ACC112 (cell line): Measurements from ENCODE around the gene ZNF205.
"Not testable (repeated sequence)": the region's sequence is repeated elsewhere in the genome, so short reads cannot be mapped to it uniquely, and the experiment has no call there.

Source experiments
- H2AFZ ChIP-seq: fragments of 200-600 bp; sonication (generic); one replicate; pipeline ENCODE4 v1.6.0; 2017; ENCODE audit warnings: antibody characterized with exemption, low read length; ENCODE audit not compliant: unreplicated experiment
- H3K27ac ChIP-seq: fragments of 200-600 bp; sonication (generic); 2 replicates; pipeline ENCODE4 v1.5.1; 2014; ENCODE audit warnings: low read depth, mild to moderate bottlenecking, antibody characterized with exemption, low read length, moderate library complexity
- H3K27me3 ChIP-seq: fragments of 200-600 bp; sonication (generic); 2 replicates; pipeline ENCODE4 v1.6.1; 2014; ENCODE audit warnings: mild to moderate bottlenecking, antibody characterized with exemption, low read length, moderate library complexity, mixed read lengths; ENCODE audit not compliant: insufficient read depth
- H3K36me3 ChIP-seq: fragments of 200-600 bp; sonication (generic); 2 replicates; pipeline ENCODE4 v1.6.1; 2016; ENCODE audit warnings: mild to moderate bottlenecking, antibody characterized with exemption, low read length, moderate library complexity, mixed read lengths; ENCODE audit not compliant: insufficient read depth
- H3K4me1 ChIP-seq: fragments of 200-600 bp; sonication (generic); one replicate; pipeline ENCODE4 v1.6.1; 2016; ENCODE audit warnings: low read length, mixed read lengths; ENCODE audit not compliant: insufficient read depth, unreplicated experiment, control insufficient read depth
- H3K4me3 ChIP-seq: fragments of 200-600 bp; sonication (generic); 2 replicates; pipeline ENCODE4 v1.5.1; 2014; ENCODE audit warnings: mild to moderate bottlenecking, low read depth, low read length
- H3K79me2 ChIP-seq: fragments of 200-600 bp; sonication (generic); one replicate; pipeline ENCODE4 v1.6.0; 2016; ENCODE audit warnings: low read length; ENCODE audit not compliant: control insufficient read depth, unreplicated experiment, insufficient read depth

Gene ZNF205

DNA sequence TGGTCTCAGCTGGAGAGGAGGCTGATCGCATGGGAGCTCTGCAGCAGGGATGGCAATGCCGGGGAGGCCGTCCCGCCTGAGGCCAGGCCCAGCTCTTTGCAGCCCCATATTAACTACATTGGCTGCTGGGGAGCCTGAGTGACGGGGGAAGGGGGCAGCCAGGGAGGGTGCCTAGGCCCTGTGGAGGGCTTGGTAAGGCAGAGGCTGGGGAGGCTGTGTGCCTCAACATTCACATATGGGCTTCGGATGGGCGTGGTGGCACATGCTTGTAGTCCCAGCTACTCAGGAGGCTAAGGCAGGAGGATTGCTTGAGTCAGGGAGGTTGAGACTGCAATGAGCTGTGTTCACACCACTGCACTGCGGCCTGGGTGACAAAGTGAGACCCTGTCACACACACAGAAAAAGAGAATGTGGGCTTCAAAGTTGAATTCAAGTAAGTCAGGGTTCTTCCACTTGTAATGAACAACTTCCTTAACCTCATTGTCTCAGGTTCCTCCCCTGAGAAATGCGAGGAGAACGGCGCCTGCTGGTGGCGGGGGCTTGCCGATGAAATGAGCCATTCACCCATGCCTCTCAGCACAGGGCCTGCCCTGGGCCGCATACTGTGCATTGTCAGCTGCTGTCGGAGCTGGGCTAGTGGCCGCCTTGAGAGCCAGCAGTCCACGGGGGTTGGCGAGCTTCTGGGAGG is 39.7 kb upstream of the ZNF205 start:
- peaks cover 20% of the 10 kb centered on the region for H3K27me3 ChIP-seq
- not testable (repeated sequence) for H3K36me3 ChIP-seq, H2AFZ ChIP-seq, H3K79me2 ChIP-seq, H3K4me1 ChIP-seq, H3K27ac ChIP-seq, H3K4me3 ChIP-seq

DNA sequence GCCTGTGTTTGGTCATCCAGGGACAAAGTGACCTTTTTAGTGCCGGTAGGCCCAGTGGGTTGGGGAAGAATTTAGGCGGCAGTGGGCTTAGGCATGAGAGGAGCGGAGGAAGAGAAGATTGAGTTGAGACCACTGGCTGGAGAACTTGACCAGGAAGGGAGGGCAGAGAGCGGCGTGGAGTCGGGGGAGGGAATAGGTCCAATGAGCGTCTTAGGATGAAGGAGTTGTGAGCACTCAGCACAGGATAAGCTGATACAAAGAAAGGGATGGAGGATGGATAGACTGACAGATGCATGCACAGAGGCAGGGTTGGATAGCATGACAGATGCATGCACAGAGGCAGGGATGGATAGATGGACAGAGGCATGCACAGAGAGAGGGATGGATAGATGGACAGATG is 38.9 kb upstream of the ZNF205 start:
- Histone ChIP-seq H3K36me3 (no peaks in the 10 kb centered on the region), H3K4me1 (no peaks in the 10 kb centered on the region), H3K4me3 (no peak overlapping the region), H3K27me3 (peaks cover 23% of the 10 kb centered on the region), H3K27ac (no peak overlapping the region), H2AFZ (no peak overlapping the region), H3K79me2 (no peaks in the 10 kb centered on the region)

DNA sequence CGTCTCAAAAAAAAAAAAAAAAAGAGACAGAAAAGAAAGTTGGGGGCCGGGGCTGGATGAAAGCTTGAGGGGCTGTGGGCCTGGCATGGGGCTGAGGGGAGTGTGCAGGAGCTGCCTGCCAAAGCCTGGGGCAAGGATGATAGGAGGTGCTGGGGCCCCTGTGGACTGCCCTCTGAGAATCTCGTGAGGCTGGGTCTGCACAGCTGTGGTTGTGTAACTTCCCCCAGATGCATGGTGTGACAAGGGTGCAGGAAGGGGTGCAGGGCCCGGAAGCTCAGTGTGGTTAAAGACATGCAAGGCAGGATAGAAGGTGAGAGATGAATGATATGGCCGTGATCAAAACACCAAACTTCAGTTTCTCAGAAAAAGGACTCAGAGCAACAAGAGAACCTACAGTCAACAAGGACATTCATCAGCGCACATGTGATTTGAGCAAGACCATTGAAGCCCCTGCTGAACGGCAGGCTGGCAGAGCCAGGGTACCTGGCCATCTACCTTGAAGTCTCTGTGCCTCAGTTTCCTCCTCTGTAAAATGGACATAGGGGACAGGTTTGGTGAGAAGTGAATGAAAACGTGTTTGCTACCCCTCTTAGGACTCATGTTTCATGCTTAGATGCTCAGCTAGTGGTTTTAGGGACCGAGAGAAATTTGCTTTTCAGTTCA is 37.4 kb upstream of the ZNF205 start:
- H3K79me2 ChIP-seq = no peaks in the 10 kb centered on the region
- no peak overlapping the region for H2AFZ ChIP-seq
- no peak overlapping the region for H3K4me3 ChIP-seq
- H3K27ac ChIP-seq = no peak overlapping the region
- H3K36me3 ChIP-seq = no peaks in the 10 kb centered on the region
- peaks cover 38% of the 10 kb centered on the region for H3K27me3 ChIP-seq
- H3K4me1 ChIP-seq = no peaks in the 10 kb centered on the region

DNA sequence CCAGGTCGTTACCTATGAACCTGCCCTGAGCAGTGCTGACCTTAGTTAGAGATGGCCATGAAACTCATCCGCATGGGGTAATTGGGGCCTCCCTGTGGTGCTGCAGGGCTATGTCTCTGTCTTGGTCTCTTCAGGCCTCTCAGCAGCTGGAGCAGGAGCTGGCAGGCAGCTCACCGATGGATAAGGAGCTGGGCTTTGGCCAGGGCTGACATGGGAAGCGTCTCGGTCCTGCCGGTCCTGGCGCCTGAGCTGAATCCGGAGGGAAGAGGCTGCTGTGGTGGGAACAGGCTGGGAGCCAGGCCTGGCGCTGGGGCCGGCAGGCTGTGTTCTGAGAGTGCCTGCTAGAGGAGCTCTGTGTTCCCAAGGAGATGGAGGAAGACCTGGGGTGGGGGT is 36.9 kb upstream of the ZNF205 start:
- Histone ChIP-seq H2AFZ (no peak overlapping the region), H3K27ac (no peak overlapping the region), H3K4me3 (no peak overlapping the region), H3K4me1 (no peaks in the 10 kb centered on the region), H3K79me2 (no peaks in the 10 kb centered on the region), H3K36me3 (no peaks in the 10 kb centered on the region), H3K27me3 (peaks cover 43% of the 10 kb centered on the region)

DNA sequence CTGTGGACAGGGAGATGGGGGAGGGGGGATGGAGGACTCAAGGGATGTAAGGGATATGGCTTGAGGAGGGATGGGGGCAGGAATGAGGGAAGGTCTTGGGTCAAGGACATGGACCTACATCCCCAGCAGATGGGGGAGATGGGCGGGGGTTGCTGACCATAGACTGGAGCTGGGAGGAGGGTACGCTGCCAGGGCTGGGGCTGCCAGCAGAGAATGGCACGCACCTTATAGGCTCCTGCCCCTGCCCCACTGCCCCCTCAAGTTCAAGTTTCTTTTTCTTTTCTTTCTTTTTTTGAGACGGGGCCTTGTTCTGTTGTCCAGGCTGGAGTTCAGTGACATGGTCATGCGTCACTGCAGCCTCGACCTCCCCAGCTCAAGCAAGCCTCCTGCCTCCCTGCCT is 36.4 kb upstream of the ZNF205 start:
- not testable (repeated sequence) for H3K79me2 ChIP-seq, H3K4me1 ChIP-seq, H2AFZ ChIP-seq, H3K27ac ChIP-seq, H3K4me3 ChIP-seq, H3K36me3 ChIP-seq
- H3K27me3 ChIP-seq = peaks cover 43% of the 10 kb centered on the region

DNA sequence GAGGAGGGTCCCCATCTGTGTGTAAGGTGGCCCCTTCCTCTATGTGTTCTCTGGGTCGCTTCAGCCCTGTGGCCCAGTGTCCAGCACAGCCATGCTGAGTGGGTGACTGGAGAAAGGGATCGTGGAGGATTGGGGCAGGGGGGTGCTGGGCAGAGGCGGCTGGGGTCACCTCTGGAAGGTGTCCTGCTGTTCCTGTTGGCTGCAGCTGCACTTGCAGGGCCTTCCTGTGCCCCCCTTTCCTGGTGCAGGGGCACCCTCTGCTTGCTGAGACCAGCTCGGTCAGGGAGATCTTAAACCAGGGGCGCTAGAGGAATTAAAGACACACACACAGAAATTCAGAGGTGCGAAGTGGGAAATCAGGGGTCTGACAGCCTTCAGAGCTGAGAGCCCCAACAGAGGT is 35.8 kb upstream of the ZNF205 start:
- no peak overlapping the region for H3K27ac ChIP-seq
- H2AFZ ChIP-seq = no peak overlapping the region
- no peaks in the 10 kb centered on the region for H3K36me3 ChIP-seq
- no peaks in the 10 kb centered on the region for H3K79me2 ChIP-seq
- peaks cover 43% of the 10 kb centered on the region for H3K27me3 ChIP-seq
- no peak overlapping the region for H3K4me3 ChIP-seq
- no peaks in the 10 kb centered on the region for H3K4me1 ChIP-seq

DNA sequence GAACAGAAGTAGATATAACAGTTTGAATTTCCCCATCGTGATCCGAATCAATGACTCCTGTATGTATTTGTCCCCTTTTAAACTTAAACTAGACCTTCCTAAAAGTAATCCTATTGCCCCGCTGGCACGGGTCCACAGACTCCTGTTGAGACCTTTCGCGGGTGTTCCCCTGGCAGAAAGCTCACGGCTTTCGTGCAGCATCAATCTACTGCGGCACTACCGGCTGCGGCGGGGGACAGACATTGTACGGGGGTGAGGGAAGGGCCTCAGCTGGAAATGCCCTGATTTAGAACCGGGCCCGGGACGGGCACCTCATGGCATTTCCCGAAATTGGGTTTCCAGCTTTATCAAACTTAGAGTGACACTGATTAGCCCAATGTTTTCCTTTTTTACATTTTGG is 32.4 kb upstream of the ZNF205 start:
- Histone ChIP-seq H3K79me2 (no peaks in the 10 kb centered on the region), H3K36me3 (no peaks in the 10 kb centered on the region), H3K4me1 (no peaks in the 10 kb centered on the region), H3K27me3 (peaks cover 31% of the 10 kb centered on the region), H3K4me3 (no peak overlapping the region), H2AFZ (no peak overlapping the region), H3K27ac (no peak overlapping the region)

DNA sequence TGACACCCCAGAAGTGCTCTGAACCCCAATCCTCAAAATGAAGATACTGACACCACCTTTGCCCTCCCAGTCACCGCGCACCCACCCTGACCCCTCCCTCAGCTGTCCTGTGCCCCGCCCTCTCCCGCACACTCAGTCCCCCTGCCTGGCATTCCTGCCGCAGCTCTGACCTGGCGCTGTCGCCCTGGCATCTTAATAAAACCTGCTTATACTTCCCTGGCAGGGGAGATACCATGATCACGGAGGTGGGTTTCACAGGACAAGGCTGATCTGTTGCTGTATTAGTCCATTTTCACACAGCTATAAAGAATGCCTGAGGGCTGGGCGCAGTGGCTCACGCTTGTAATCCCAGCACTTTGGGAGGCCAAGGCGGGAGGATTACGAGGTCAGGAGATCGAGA is 30.4 kb upstream of the ZNF205 start:
- not testable (repeated sequence) for H3K27ac ChIP-seq, H2AFZ ChIP-seq, H3K4me1 ChIP-seq, H3K36me3 ChIP-seq, H3K4me3 ChIP-seq, H3K79me2 ChIP-seq
- H3K27me3 ChIP-seq = peaks cover 25% of the 10 kb centered on the region

DNA sequence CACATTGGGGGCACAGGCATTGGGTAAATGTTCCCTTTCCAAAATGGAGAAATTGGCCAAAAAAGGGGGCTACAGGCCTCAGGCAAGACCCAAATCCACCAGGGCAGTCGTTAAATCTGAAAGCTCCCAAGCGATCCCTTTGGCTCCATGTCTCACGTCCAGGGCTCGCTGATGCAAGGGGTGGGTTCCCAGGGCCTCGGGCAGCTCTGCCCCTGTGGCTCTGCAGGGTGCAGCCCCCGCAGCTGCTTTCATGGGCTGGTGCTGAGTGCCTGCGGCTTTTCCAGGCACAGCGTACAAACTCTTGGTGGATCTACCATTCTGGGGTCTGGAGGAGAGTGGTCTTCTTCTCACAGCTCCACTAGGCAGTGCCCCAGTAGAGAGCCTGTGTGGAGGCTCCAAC is 29.0 kb upstream of the ZNF205 start:
- peaks cover 20% of the 10 kb centered on the region for H3K27me3 ChIP-seq
- not testable (repeated sequence) for H2AFZ ChIP-seq, H3K4me1 ChIP-seq, H3K27ac ChIP-seq, H3K79me2 ChIP-seq, H3K36me3 ChIP-seq, H3K4me3 ChIP-seq

DNA sequence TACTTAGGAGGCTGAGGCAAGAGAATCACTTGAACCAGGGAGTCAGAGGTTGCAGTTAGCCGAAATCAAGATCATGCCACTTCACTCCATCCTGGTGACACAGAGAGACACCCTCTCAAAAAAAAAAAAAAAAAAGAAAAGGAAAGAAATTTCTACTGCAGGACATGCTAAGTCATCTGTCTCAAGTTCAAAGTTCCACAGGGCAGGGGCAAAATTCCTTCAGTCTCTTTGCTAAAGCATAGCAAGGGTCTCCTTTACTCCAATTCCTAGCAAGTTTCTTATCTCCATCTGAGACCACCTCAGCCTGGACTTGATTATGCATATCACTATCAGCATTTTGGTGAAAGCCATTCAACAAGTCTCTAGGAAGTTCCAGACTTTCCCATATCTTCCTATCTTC is 27.9 kb upstream of the ZNF205 start:
- H3K27ac ChIP-seq = no peak overlapping the region
- peaks cover 10% of the 10 kb centered on the region for H3K27me3 ChIP-seq
- H3K36me3 ChIP-seq = no peaks in the 10 kb centered on the region
- H3K4me1 ChIP-seq = no peaks in the 10 kb centered on the region
- no peak overlapping the region for H3K4me3 ChIP-seq
- H3K79me2 ChIP-seq = no peaks in the 10 kb centered on the region
- H2AFZ ChIP-seq = no peak overlapping the region

DNA sequence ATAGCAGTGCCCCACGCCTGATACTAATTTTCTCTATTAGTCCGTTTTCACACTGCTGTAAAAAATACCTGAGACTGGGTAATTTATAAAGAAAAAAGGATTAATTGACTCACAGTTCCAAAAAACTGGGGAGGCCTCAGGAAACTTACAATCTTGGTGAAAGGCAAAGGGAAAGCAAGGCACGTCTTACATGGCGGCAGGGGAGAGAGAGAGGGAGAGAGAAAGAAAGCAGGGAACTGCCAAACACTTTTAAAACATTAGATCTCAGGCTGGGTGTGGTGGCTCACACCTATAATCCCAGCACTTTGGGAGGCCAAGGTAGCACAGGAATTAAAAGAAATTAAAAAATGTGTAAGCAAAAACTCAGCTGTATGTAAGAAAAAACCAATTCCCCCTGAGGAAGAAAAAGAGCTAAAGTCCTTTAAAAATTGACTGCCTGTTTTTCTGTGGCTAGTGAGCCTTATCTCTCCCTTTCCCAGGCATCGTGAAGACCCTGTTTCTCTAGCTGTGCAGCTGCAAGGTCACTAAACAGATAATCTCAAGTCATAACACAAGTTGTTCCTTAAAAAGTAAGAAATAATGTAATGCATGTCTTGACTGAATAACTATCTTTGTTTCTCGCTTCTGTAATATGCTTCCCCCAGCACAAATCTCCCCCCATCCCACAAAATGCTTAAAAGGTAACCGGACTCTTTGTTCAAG is 27.3 kb upstream of the ZNF205 start:
- Histone ChIP-seq H3K4me1 (no peaks in the 10 kb centered on the region), H3K27ac (no peak overlapping the region), H2AFZ (no peak overlapping the region), H3K4me3 (no peak overlapping the region), H3K79me2 (no peaks in the 10 kb centered on the region), H3K27me3 (peaks cover 4% of the 10 kb centered on the region; the same call in 1 of the 2 replicates), H3K36me3 (no peaks in the 10 kb centered on the region)
